Ishikawa (cell line): ENCODE results near the gene FBL.

Experiments
- CEBPB ChIP-seq: IDR thresholded peaks from 2 replicates; pipeline ENCODE4 v1.6.1; 2012
- CREB1 ChIP-seq: IDR thresholded peaks from 2 replicates; pipeline ENCODE4 v1.6.1; 2012; ENCODE audit warnings: low read depth
- EGR1 ChIP-seq: IDR thresholded peaks from 2 replicates; pipeline ENCODE4 v1.6.1; 2012
- EP300 ChIP-seq: IDR thresholded peaks from 2 replicates; pipeline ENCODE4 v1.6.1; 2012; ENCODE audit warnings: borderline replicate concordance
- FOXM1 ChIP-seq: IDR thresholded peaks from 2 replicates; pipeline ENCODE4 v1.6.1; 2012; ENCODE audit warnings: low read depth, borderline replicate concordance
- NFIC ChIP-seq: IDR thresholded peaks from 2 replicates; pipeline ENCODE4 v1.6.1; 2012
- RAD21 ChIP-seq: IDR thresholded peaks from 2 replicates; pipeline ENCODE4 v1.6.1; 2012; ENCODE audit warnings: low read depth
- TAF1 ChIP-seq: IDR thresholded peaks from 2 replicates; pipeline ENCODE4 v1.6.1; 2012; ENCODE audit warnings: low read depth, mild to moderate bottlenecking
- TCF12 ChIP-seq: IDR thresholded peaks from 2 replicates; pipeline ENCODE4 v1.6.1; 2012; ENCODE audit warnings: low read depth
- TEAD4 ChIP-seq: IDR thresholded peaks from 2 replicates; pipeline ENCODE4 v1.6.1; 2012
- YY1 ChIP-seq: IDR thresholded peaks from 2 replicates; pipeline ENCODE4 v1.6.1; 2012; ENCODE audit warnings: low read depth
- ZBTB7A ChIP-seq: IDR thresholded peaks from 2 replicates; pipeline ENCODE4 v1.6.1; 2012; ENCODE audit warnings: low read depth
- TF ChIP-seq, protein P1 (sequence below): IDR thresholded peaks from 2 replicates; pipeline ENCODE4 v1.6.1; 2012
- TF ChIP-seq, protein P2 (sequence below): IDR thresholded peaks from 2 replicates; pipeline ENCODE4 v1.6.1; 2012; ENCODE audit warnings: low read depth, mild to moderate bottlenecking

DNA sequence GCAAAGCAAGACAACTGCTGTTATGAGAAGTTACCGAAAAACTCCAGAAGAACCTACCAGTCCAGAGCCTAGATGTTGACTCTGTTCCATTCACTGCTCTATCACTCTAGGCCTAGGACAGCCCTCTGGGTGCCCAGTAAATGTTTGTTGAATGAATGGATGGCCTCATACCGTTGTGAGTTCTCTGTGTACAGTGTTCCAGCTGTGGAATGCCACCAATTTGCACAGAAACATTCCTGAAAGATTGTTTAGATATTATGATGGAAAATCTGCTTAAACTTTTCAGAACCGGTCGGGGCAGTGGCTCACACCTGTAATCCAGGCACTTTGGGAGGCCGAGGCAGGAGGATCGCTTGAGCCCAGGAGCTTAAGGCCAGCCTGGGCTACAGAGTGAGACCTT is 1.3 kb upstream of the FBL start:
- TF ChIP-seq YY1 (no peak), FOXM1 (no peak), RAD21 (no peak), EGR1 (no peak), EP300 (no peak), TCF12 (no peak), TAF1 (no peak), NFIC (no peak), CEBPB (no peak), ZBTB7A (no peak), CREB1 (no peak), TEAD4 (no peak)
- TF ChIP-seq, protein P1, sequence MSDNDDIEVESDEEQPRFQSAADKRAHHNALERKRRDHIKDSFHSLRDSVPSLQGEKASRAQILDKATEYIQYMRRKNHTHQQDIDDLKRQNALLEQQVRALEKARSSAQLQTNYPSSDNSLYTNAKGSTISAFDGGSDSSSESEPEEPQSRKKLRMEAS: no peak
- TF ChIP-seq, protein P2, sequence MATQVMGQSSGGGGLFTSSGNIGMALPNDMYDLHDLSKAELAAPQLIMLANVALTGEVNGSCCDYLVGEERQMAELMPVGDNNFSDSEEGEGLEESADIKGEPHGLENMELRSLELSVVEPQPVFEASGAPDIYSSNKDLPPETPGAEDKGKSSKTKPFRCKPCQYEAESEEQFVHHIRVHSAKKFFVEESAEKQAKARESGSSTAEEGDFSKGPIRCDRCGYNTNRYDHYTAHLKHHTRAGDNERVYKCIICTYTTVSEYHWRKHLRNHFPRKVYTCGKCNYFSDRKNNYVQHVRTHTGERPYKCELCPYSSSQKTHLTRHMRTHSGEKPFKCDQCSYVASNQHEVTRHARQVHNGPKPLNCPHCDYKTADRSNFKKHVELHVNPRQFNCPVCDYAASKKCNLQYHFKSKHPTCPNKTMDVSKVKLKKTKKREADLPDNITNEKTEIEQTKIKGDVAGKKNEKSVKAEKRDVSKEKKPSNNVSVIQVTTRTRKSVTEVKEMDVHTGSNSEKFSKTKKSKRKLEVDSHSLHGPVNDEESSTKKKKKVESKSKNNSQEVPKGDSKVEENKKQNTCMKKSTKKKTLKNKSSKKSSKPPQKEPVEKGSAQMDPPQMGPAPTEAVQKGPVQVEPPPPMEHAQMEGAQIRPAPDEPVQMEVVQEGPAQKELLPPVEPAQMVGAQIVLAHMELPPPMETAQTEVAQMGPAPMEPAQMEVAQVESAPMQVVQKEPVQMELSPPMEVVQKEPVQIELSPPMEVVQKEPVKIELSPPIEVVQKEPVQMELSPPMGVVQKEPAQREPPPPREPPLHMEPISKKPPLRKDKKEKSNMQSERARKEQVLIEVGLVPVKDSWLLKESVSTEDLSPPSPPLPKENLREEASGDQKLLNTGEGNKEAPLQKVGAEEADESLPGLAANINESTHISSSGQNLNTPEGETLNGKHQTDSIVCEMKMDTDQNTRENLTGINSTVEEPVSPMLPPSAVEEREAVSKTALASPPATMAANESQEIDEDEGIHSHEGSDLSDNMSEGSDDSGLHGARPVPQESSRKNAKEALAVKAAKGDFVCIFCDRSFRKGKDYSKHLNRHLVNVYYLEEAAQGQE: no peak
